Mucosa of descending colon (tissue), 3 donors: Measurements from ENCODE around the gene OS9. TPM values are rescaled to one million over a fixed set of nuclear protein-coding genes. Genes with fewer than 3 reads are reported as not detected.
A peak's percentile ranks its signal among the peaks of the same experiment; 100 is the strongest.

Source experiments
- ATAC-seq: fragments of 200-7000 bp; cut with Tn5 transposase; one replicate; pipeline ENCODE4 v1.9.1; 2020; ENCODE audit warnings: mild to moderate bottlenecking, moderate library complexity
- DNase-seq, 3 donors: peaks; one replicate each; pipeline ENCODE4 v3.0.0-alpha.2; 2020
- H3K36me3 ChIP-seq: fragments of 200-600 bp; one replicate; pipeline ENCODE4 v1.8.0; 2021; ENCODE audit warnings: low read depth, mild to moderate bottlenecking
- H3K4me1 ChIP-seq: fragments of 200-600 bp; one replicate; pipeline ENCODE4 v1.8.0; 2021; ENCODE audit warnings: low read depth, mild to moderate bottlenecking
- H3K4me3 ChIP-seq: fragments of 200-600 bp; one replicate; pipeline ENCODE4 v1.8.0; 2021; ENCODE audit warnings: mild to moderate bottlenecking
- H3K9me3 ChIP-seq: fragments of 200-600 bp; one replicate; pipeline ENCODE4 v1.8.0; 2021; ENCODE audit warnings: mild to moderate bottlenecking
- CTCF ChIP-seq: fragments of 200-600 bp; IDR thresholded peaks from one replicate; pipeline ENCODE4 v1.8.0; 2022; ENCODE audit warnings: antibody characterized with exemption, mild to moderate bottlenecking
- intact Hi-C, 2 donors: fragments of 100-400 bp; cut with DNase I in 1 of 2; cut with micrococcal nuclease in 1 of 2; formaldehyde crosslinking; loops; one replicate each; pipeline versions ENCODE4 v1.11.0 to v1.11.1; 2022; cut with DNase I, micrococcal nuclease
- total RNA-seq, 3 donors: library from RNA; stranded (reverse); fragmentation: NEBNext Ultra II Directional in 2 of 3; extraction: Animal tissue kit (Norgen Biotek cat#: 25700) in 2 of 3; gene quantifications; one replicate each; pipeline versions ENCODE4 v1.2.1 to v1.2.4, GENCODE V29; 2021 to 2023
- donor health status: DM: no; HTN: no; CAD: no; lungs with moderate emphysema.
- donor health status: DM: no; HTN: no; CAD: no.
- donor health status: DM: no; HTN: yes; CAD: no.

OS9 gene
- total RNA-seq, 3 donors from 2014 or later = 230 to 282 (median 282) TPM

DNA sequence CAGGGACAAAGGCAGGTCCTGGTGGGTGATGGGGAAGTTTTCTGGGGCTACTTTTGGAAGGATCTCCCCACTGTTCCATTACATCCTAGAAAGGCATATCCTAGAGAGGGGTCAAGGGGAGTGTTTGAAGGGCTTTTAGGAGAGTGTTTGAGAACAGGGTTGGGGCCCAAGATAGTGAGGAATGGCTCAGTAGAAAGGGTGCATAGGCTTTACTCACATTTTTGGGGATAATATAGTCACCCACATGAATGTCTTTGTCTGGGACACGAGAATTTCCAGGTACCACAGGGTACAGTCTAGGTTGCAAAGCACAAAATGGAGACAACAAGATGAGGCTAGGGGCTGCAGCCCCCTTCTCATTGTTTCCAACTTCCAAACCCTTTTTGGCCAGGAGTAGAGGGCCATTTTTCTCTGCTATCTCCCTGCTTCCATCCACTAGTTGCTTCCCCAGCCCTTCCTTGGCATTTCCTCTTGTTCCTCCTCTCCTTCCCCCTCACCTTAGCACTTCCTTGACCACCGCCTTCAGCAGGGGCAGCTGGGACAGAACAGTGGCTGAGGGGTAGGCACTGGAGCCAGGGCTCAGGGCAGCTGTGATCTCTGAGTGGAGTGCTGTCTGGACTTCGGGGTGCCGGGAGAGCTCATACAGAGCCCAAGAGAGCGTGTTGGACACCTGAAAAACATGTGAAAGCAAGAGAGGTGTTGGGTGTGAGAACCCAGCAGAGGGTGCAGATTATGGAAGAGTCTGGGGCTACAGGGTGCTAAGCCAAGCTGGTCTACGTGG is 70.1 kb downstream of the OS9 start:
- no peaks in the 10 kb centered on the region for H3K9me3 ChIP-seq
- DNase-seq = no peak
- ATAC-seq = no peak
- no peaks in the 10 kb centered on the region for H3K36me3 ChIP-seq
- no peak overlapping the region for H3K4me3 ChIP-seq
- H3K4me1 ChIP-seq = peaks cover 20% of the 10 kb centered on the region
- TF ChIP-seq CTCF = no peak
- intact Hi-C loops = no loop called here

DNA sequence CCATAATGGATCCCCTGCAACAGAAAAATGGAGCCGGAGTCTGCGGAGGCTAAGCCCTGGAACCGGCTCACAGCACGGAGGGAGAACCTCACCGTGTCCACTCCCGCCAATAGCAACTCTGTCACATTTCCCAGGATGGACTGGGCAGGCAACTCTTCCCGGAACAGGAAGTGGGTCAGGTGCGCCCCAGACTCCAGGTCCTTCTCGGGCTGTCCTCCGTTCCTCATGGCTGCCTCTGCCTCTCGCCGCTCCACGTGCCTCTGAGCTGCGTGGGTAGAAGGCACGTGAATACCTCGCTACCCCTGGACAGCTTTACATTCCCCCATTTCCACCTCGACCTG is 70.7 kb downstream of the OS9 start:
- no peak for TF ChIP-seq CTCF
- intact Hi-C loops = no loop called here
- DNase-seq = peak in 2 of 3 donors; percentile 54 to 69
- ATAC-seq = peak; percentile 67
- Histone ChIP-seq H3K4me1 (peaks cover 20% of the 10 kb centered on the region), H3K4me3 (no peak overlapping the region), H3K9me3 (no peaks in the 10 kb centered on the region), H3K36me3 (no peaks in the 10 kb centered on the region)

- peak; percentile 66 to 73 (median 67) for DNase-seq
- H3K4me1 ChIP-seq = peaks cover 20% of the 10 kb centered on the region
- no peaks in the 10 kb centered on the region for H3K9me3 ChIP-seq
- peak; percentile 75 for ATAC-seq
- H3K4me3 ChIP-seq = peak overlapping the region; percentile 1
- no peak for TF ChIP-seq CTCF
- intact Hi-C loops = no loop called here
- no peaks in the 10 kb centered on the region for H3K36me3 ChIP-seq
Observed at GRCh38 chr12:57765003-57765697, 71.2 kb downstream of the OS9 start.

DNA sequence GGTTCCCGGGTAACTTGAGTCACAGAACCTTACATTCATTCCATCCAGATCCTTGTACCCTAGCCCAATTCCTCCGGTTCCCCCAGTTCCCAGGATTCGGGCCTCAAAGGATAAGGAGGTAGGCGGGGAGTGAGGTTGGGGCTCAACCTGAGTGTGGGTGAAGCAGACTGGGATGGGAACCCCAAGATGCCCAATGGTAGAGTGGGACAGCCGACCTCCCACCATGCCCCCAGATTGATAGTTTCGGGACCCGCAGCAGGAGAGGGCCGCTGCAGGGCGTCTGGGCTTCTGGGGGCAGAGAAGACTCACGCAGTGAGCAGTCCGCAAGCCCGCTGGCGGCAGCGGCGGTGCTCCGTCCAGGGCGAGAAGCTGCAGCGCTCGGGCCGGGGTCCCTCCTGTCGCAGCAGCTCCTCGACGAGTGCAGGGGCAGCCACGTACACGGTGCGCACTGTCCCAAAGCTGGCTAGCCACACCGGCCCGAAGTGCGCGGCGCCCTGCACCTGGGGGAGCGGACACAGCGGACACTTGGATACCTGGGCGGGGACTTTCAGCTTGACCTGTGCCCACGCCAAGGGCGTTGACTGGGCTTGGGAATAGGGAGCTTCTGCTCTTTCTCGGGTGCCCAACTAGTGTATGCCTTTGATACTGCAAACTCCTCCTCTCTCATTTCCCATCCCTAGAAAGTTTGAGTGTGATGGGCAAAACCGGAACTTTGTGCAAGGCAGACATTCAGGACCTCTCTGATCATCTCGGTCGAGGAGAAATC is 71.9 kb downstream of the OS9 start:
- Histone ChIP-seq H3K36me3 (no peaks in the 10 kb centered on the region), H3K4me3 (peak overlapping the region; percentile 1), H3K9me3 (no peaks in the 10 kb centered on the region), H3K4me1 (peaks cover 21% of the 10 kb centered on the region)
- no peak for TF ChIP-seq CTCF
- DNase-seq = peak in 1 of 3 donors; percentile 65
- ATAC-seq = peak; percentile 49
- intact Hi-C loops = no loop called here

DNA sequence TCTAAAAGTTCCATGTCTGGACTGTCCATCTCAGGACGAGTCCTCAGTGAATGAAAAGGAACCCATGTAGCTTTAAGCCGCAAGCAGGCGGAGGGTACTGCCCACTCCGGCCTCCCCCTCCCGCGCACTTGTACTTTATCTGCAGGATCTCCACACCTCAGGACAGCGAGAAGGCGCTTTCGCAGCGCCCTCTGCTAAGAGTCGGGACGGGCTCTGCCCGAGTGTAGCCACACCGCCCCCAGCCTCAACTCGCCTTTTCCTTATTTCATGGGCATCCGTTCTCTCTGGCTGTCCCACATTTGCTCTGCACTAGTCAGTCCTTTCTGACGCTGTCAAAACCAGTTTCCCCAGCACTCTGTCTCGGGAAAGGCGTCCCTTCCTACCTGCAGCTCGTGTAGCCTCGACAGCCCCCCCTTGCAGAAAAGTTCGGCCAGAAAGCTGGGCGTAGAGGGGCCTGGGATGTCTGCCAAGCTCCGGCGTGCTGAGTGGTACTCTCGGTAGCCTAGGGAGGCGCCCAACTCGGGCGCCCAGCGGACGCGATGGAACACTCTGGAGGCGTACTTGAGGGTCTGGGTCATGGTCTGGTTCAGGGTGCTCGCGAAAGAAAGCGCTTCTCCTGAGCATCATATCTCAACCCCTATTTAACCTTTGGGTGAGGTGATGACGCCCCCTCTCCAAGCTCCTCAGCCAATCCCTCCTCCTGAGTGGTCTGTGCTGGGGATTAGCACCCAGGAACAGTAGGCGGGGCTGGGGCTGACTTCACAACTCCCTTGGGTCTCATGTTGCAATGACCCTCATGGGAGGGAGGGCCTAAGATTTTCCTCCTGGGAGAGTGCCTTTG is 72.8 kb downstream of the OS9 start, which contains the start of gene CYP27B1:
CYP27B1 (minus strand) TSS at position 615 of the 841 bp plus-strand sequence; CDS start at position 578, 37 bp downstream.
- Histone ChIP-seq H3K9me3 (no peaks in the 10 kb centered on the region), H3K4me3 (no peak within 1 kb of the TSS)

More for the DNA sequence above, 72.8 kb downstream of the OS9 start, which contains the start of gene CYP27B1:
- intact Hi-C loops = no loop called here
- ATAC-seq = peak; percentile 24
- no peak for TF ChIP-seq CTCF
- Histone ChIP-seq H3K4me1 (peaks cover 28% of the 10 kb centered on the region), H3K36me3 (no peaks in the 10 kb centered on the region)
- peak in 2 of 3 donors; percentile 26 to 38 for DNase-seq
